H9 (cell line): ENCODE data around the gene SNTG2. TPM values are rescaled to one million over a fixed set of nuclear protein-coding genes. Genes with fewer than 3 reads are reported as not detected.

ENCODE experiments used
- DNase-seq: peaks from one replicate; pipeline ENCODE4 v3.0.0-alpha.2; 2017
- H2AFZ ChIP-seq: one replicate; pipeline ENCODE4 v1.6.1; 2013; ENCODE audit warnings: mild to moderate bottlenecking, low read length, control low read depth, moderate library complexity
- H2AK5ac ChIP-seq: 2 replicates; pipeline ENCODE4 v1.6.1; 2013; ENCODE audit warnings: low read length, control low read depth, mixed read lengths; ENCODE audit not compliant: insufficient read length
- H2BK120ac ChIP-seq: one replicate; pipeline ENCODE4 v1.6.1; 2013; ENCODE audit warnings: low read depth, mild to moderate bottlenecking, low read length, control low read depth, inconsistent platforms; ENCODE audit not compliant: poor library complexity, severe bottlenecking
- H2BK12ac ChIP-seq: 2 replicates; pipeline ENCODE4 v1.6.1; 2013; ENCODE audit warnings: low read length, control low read depth, mixed read lengths, low read depth; ENCODE audit not compliant: insufficient read length
- H2BK15ac ChIP-seq: 2 replicates; pipeline ENCODE4 v1.6.1; 2013; ENCODE audit warnings: low read depth, low read length, control low read depth
- H2BK20ac ChIP-seq: one replicate; pipeline ENCODE4 v1.6.1; 2013; ENCODE audit warnings: low read depth, mild to moderate bottlenecking, low read length, control low read depth, inconsistent platforms; ENCODE audit not compliant: poor library complexity, severe bottlenecking
- H2BK5ac ChIP-seq: 2 replicates; pipeline ENCODE4 v1.6.1; 2013; ENCODE audit warnings: low read length, control low read depth, mixed read lengths; ENCODE audit not compliant: insufficient read length
- H3K14ac ChIP-seq: 2 replicates; pipeline ENCODE4 v1.6.1; 2013; ENCODE audit warnings: low read length, control low read depth; ENCODE audit not compliant: insufficient read depth
- H3K18ac ChIP-seq: 2 replicates; pipeline ENCODE4 v1.6.1; 2013; ENCODE audit warnings: low read depth, mild to moderate bottlenecking, mixed read lengths, low read length, control low read depth; ENCODE audit not compliant: insufficient read length
- H3K23ac ChIP-seq: 2 replicates; pipeline ENCODE4 v1.6.1; 2013; ENCODE audit warnings: low read length, control low read depth, mixed read lengths, low read depth; ENCODE audit not compliant: insufficient read length
- H3K23me2 ChIP-seq: 2 replicates; pipeline ENCODE4 v1.6.1; 2013; ENCODE audit warnings: low read depth, mild to moderate bottlenecking, mixed read lengths, low read length, control low read depth; ENCODE audit not compliant: insufficient read length, poor library complexity, severe bottlenecking
- H3K27ac ChIP-seq: 2 replicates; pipeline ENCODE4 v1.5.1; 2013; ENCODE audit warnings: low read length, control low read depth, mixed read lengths, low read depth; ENCODE audit not compliant: insufficient read length
- H3K27me3 ChIP-seq: 2 replicates; pipeline ENCODE4 v1.6.1; 2013; ENCODE audit warnings: low read length, control low read depth, inconsistent platforms; ENCODE audit not compliant: insufficient read depth
- H3K4ac ChIP-seq: 2 replicates; pipeline ENCODE4 v1.6.1; 2013; ENCODE audit warnings: low read depth, mild to moderate bottlenecking, control low read depth, inconsistent platforms, low read length, moderate library complexity
- H3K4me1 ChIP-seq: 2 replicates; pipeline ENCODE4 v1.6.1; 2013; ENCODE audit warnings: low read length, control low read depth, inconsistent platforms; ENCODE audit not compliant: insufficient read depth
- H3K4me2 ChIP-seq: 2 replicates; pipeline ENCODE4 v1.6.1; 2013; ENCODE audit warnings: low read length, control low read depth, mixed read lengths; ENCODE audit not compliant: insufficient read length, insufficient read depth
- H3K56ac ChIP-seq: 2 replicates; pipeline ENCODE4 v1.6.1; 2013; ENCODE audit warnings: low read depth, mild to moderate bottlenecking, mixed read lengths, low read length, control low read depth; ENCODE audit not compliant: insufficient read length
- H3K79me1 ChIP-seq: 2 replicates; pipeline ENCODE4 v1.6.1; 2013; ENCODE audit warnings: low read depth, mild to moderate bottlenecking, moderate library complexity, low read length, control low read depth, inconsistent platforms; ENCODE audit not compliant: insufficient read depth, poor library complexity, severe bottlenecking
- H3K79me2 ChIP-seq: 2 replicates; pipeline ENCODE4 v1.6.1; 2013; ENCODE audit warnings: low read length, control low read depth, inconsistent platforms; ENCODE audit not compliant: insufficient read depth
- H3K9ac ChIP-seq: 2 replicates; pipeline ENCODE4 v1.6.1; 2013; ENCODE audit warnings: low read length, control low read depth, mixed read lengths; ENCODE audit not compliant: insufficient read length; ENCODE audit errors: extremely low read depth
- H3K9me3 ChIP-seq: one replicate; pipeline ENCODE4 v1.6.1; 2013; ENCODE audit warnings: low read depth, low read length, inconsistent platforms; ENCODE audit not compliant: control insufficient read depth
- H3T11ph ChIP-seq: one replicate; pipeline ENCODE4 v1.6.1; 2013; ENCODE audit warnings: mild to moderate bottlenecking, low read length, control low read depth, inconsistent platforms
- H4K20me1 ChIP-seq: one replicate; pipeline ENCODE4 v1.6.1; 2013; ENCODE audit not compliant: control insufficient read depth, insufficient read length, insufficient read depth
- H4K5ac ChIP-seq: 2 replicates; pipeline ENCODE4 v1.6.1; 2013; ENCODE audit warnings: low read depth, mild to moderate bottlenecking, mixed read lengths, low read length, control low read depth; ENCODE audit not compliant: insufficient read length
- H4K8ac ChIP-seq: replicated peaks from 2 replicates; pipeline ENCODE4 v1.6.1; 2013; ENCODE audit warnings: low read length, control low read depth, mixed read lengths, low read depth; ENCODE audit not compliant: insufficient read length
- H4K91ac ChIP-seq: 2 replicates; pipeline ENCODE4 v1.6.1; 2013; ENCODE audit warnings: low read depth, mild to moderate bottlenecking, moderate library complexity, mixed read lengths, low read length, control low read depth; ENCODE audit not compliant: insufficient read length
- H3K27ac Mint-ChIP-seq, 3 experiments: 2 replicates in 2 of 3; 3 replicates in 1 of 3; pipeline ENCODE4 v1.8.0; 2020 to 2021; ENCODE audit warnings: mixed read lengths in 3 of 3, mild to moderate bottlenecking in 1 of 3, moderate library complexity in 1 of 3
- H3K27me3 Mint-ChIP-seq: 2 replicates; pipeline ENCODE4 v1.8.0; 2021; ENCODE audit warnings: low read depth, mild to moderate bottlenecking, moderate library complexity, mixed read lengths
- H3K36me3 Mint-ChIP-seq, 3 experiments: 2 replicates in 2 of 3; 3 replicates in 1 of 3; pipeline ENCODE4 v1.8.0; 2020 to 2021; ENCODE audit warnings: low read depth in 3 of 3, mixed read lengths in 3 of 3; ENCODE audit not compliant: insufficient read depth in 1 of 3
- H3K4me1 Mint-ChIP-seq, 2 experiments: 2 replicates each; pipeline ENCODE4 v1.8.0; 2020; ENCODE audit warnings: mixed read lengths in 2 of 2
- H3K4me3 Mint-ChIP-seq, 2 experiments: 2 replicates in 1 of 2; 3 replicates in 1 of 2; pipeline ENCODE4 v1.8.0; 2020 to 2021; ENCODE audit warnings: mild to moderate bottlenecking in 2 of 2, mixed read lengths in 2 of 2, moderate library complexity in 1 of 2
- H3K9me3 Mint-ChIP-seq, 2 experiments: 2 replicates in 1 of 2; 3 replicates in 1 of 2; pipeline ENCODE4 v1.8.0; 2020; ENCODE audit warnings: mild to moderate bottlenecking in 2 of 2, mixed read lengths in 2 of 2, moderate library complexity in 1 of 2
- CTCF ChIP-seq: fragments of 200-600 bp; sonication (generic); conservative IDR thresholded peaks from 3 replicates; pipeline ENCODE4 v1.8.0; 2021; ENCODE audit warnings: antibody characterized with exemption, mild to moderate bottlenecking
- WGBS: extraction: QIAGEN DNeasy Blood & Tissue Kit; methylation state at CpG from one replicate; pipeline ENCODE4 v1.1.7; 2013; ENCODE audit warnings: missing lambda C conversion rate, low lambda C conversion rate, mixed read lengths; ENCODE audit not compliant: insufficient read length; ENCODE audit errors: extremely low coverage; 5-methylcytosine and 5-hydroxymethylcytosine counted together
- total RNA-seq: library from RNA; stranded (reverse); gene quantifications from 2 replicates; pipeline ENCODE4 v1.2.1, GENCODE V29; 2021

The SNTG2 gene
- total RNA-seq, 1 experiment from 2014 or later = 13.2 TPM

- no peak for TF ChIP-seq CTCF
- Histone ChIP-seq H3K79me1 (no peaks in the 10 kb centered on the region), H3K56ac (no peak overlapping the region), H3K23me2 (no peaks in the 10 kb centered on the region), H3K27me3 (no peaks in the 10 kb centered on the region), H3K9me3 (no peaks in the 10 kb centered on the region), H3K4ac (no peak overlapping the region), H3K4me1 (no peaks in the 10 kb centered on the region), H2BK5ac (no peak overlapping the region), H3T11ph (no peak overlapping the region), H2BK12ac (no peak overlapping the region), H2BK120ac (no peak overlapping the region), H3K18ac (no peak overlapping the region), H2AK5ac (no peak overlapping the region), H3K9ac (no peak overlapping the region), H3K14ac (no peak overlapping the region), H3K23ac (no peak overlapping the region), H4K5ac (no peak overlapping the region), H4K20me1 (no peaks in the 10 kb centered on the region), H2BK20ac (no peak overlapping the region), H2BK15ac (no peak overlapping the region), H2AFZ (no peak overlapping the region), H3K79me2 (no peaks in the 10 kb centered on the region), H3K4me2 (no peak overlapping the region), H4K91ac (no peak overlapping the region), H3K27ac (no peak overlapping the region), H4K8ac (no peak overlapping the region)
- Mint-ChIP-seq H3K36me3 (no peaks in the 10 kb centered on the region), H3K4me3 (no peak overlapping the region), H3K27ac (no peak overlapping the region), H3K27me3 (no peaks in the 10 kb centered on the region; the same call in none of the 2 replicates), H3K9me3 (no peaks in the 10 kb centered on the region; a peak in 1 of 5 replicates), H3K4me1 (peaks cover 9 to 11% of the 10 kb centered on the region in 2 experiments)
- no peak for DNase-seq
- no CpG with 5 or more reads among the region's 10 CpGs for WGBS
These were observed 419.3 kb downstream of the SNTG2 start for GRCh38 chr2:1369905-1370304.
